ENCODE results near the gene TAPBPL. TPM values are rescaled to one million over a fixed set of nuclear protein-coding genes. Genes with fewer than 3 reads are reported as not detected.
"Not testable (repeated sequence)": the region's sequence is repeated elsewhere in the genome, so short reads cannot be mapped to it uniquely, and the experiment has no call there.

Gene TAPBPL
- total RNA-seq, 1 donor from 2014 or later = 0.96 TPM

DNA sequence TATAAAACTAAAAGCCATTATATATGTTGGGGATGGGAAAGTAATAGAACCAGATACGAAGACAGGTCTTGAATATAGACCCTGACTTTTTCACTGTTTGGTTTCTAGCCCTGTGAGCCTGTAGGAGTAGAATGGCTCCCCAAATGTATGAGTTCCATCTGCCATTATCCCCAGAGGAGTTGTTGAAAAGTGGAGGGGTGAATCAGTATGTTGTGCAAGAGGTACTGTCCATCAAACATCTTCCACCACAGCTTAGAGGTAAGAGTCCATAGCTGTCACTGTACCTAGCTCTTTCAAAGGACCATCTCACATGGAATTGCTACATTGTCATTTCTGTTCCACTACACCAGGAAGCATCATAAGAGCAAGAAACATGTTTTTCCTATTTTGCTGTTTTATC lies 43.1 kb downstream of the TAPBPL start:
- no peak for TF ChIP-seq CTCF (IDR thresholded peaks at IDR 0.05; ENCODE audit: partially characterized antibody, unreplicated experiment)
- Mint-ChIP-seq H3K27me3 (ENCODE audit: unreplicated experiment) (peaks cover 5% of the 10 kb centered on the region), H3K4me3 (ENCODE audit: unreplicated experiment) (peak overlapping the region; percentile 94), H3K27ac (ENCODE audit: unreplicated experiment) (no peak overlapping the region), H3K36me3 (ENCODE audit: unreplicated experiment) (no peaks in the 10 kb centered on the region), H3K9me3 (ENCODE audit: unreplicated experiment) (peaks cover 3% of the 10 kb centered on the region), H3K4me1 (ENCODE audit: low read depth, unreplicated experiment) (peaks cover 13% of the 10 kb centered on the region)
- no peak for DNase-seq

GRCh38 chr12:6497291-6497690 lies 45.4 kb downstream of the TAPBPL start:
- not testable (repeated sequence) for H3K36me3 Mint-ChIP-seq (ENCODE audit: unreplicated experiment); H3K27ac Mint-ChIP-seq (ENCODE audit: unreplicated experiment); H3K27me3 Mint-ChIP-seq (ENCODE audit: unreplicated experiment); DNase-seq; H3K4me3 Mint-ChIP-seq (ENCODE audit: unreplicated experiment); H3K9me3 Mint-ChIP-seq (ENCODE audit: unreplicated experiment)
- H3K4me1 Mint-ChIP-seq (ENCODE audit: low read depth, unreplicated experiment) = peaks cover 11% of the 10 kb centered on the region

GRCh38 chr12:6500466-6500865 lies 48.6 kb downstream of the TAPBPL start:
- DNase-seq = no peak
- H3K9me3 Mint-ChIP-seq (ENCODE audit: unreplicated experiment) = no peaks in the 10 kb centered on the region
- TF ChIP-seq CTCF (IDR thresholded peaks at IDR 0.05; ENCODE audit: partially characterized antibody, unreplicated experiment) = no peak
- no peak overlapping the region for H3K27ac Mint-ChIP-seq (ENCODE audit: unreplicated experiment)
- H3K4me3 Mint-ChIP-seq (ENCODE audit: unreplicated experiment) = no peak overlapping the region
- no peaks in the 10 kb centered on the region for H3K27me3 Mint-ChIP-seq (ENCODE audit: unreplicated experiment)
- H3K4me1 Mint-ChIP-seq (ENCODE audit: low read depth, unreplicated experiment) = no peaks in the 10 kb centered on the region
- H3K36me3 Mint-ChIP-seq (ENCODE audit: unreplicated experiment) = no peaks in the 10 kb centered on the region

- Mint-ChIP-seq H3K36me3 (ENCODE audit: unreplicated experiment) (no peaks in the 10 kb centered on the region), H3K27me3 (ENCODE audit: unreplicated experiment) (no peaks in the 10 kb centered on the region), H3K9me3 (ENCODE audit: unreplicated experiment) (no peaks in the 10 kb centered on the region), H3K27ac (ENCODE audit: unreplicated experiment) (no peak overlapping the region), H3K4me1 (ENCODE audit: low read depth, unreplicated experiment) (no peaks in the 10 kb centered on the region), H3K4me3 (ENCODE audit: unreplicated experiment) (no peak overlapping the region)
- no peak for DNase-seq
- TF ChIP-seq CTCF (IDR thresholded peaks at IDR 0.05; ENCODE audit: partially characterized antibody, unreplicated experiment) = no peak
These were observed 55.5 kb downstream of the TAPBPL start for GRCh38 chr12:6507102-6507998.

DNA sequence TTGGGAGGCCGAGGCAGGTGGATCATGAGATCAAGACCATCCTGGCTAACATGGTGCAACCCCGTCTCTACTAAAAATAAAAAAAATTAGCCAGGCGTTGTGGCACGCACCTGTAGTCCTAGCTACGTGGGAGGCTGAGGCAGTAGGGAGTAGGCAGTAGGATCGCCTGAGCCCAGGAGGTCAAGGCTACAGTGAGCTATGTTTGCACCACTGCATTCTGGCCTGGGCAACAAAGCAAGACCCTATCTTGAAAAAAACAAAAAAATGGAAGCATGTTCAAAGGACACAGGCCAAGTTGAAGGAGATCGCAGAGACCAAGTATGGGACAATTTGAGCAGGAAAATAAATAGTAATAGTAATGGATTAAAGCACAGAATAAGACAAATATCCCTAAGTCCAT lies 56.2 kb downstream of the TAPBPL start:
- Mint-ChIP-seq H3K9me3 (ENCODE audit: unreplicated experiment) (no peaks in the 10 kb centered on the region), H3K4me3 (ENCODE audit: unreplicated experiment) (no peak overlapping the region), H3K36me3 (ENCODE audit: unreplicated experiment) (no peaks in the 10 kb centered on the region), H3K27me3 (ENCODE audit: unreplicated experiment) (no peaks in the 10 kb centered on the region), H3K27ac (ENCODE audit: unreplicated experiment) (no peak overlapping the region), H3K4me1 (ENCODE audit: low read depth, unreplicated experiment) (no peaks in the 10 kb centered on the region)
- DNase-seq = no peak
- no peak for TF ChIP-seq CTCF (IDR thresholded peaks at IDR 0.05; ENCODE audit: partially characterized antibody, unreplicated experiment)

Other genes with a start within 250 kb of the TAPBPL start
- not detected for gene PLEKHG6, start 141.4 kb upstream of the TAPBPL start, total RNA-seq (ENCODE audit: unreplicated experiment)
- gene TNFRSF1A, start 110.0 kb upstream of the TAPBPL start, total RNA-seq (ENCODE audit: unreplicated experiment) = 7.4 TPM
- gene SCNN1A, start 76.5 kb upstream of the TAPBPL start, total RNA-seq (ENCODE audit: unreplicated experiment) = 0.74 TPM
- not detected for gene LTBR, start 67.9 kb upstream of the TAPBPL start, total RNA-seq (ENCODE audit: unreplicated experiment)
- not detected for gene CD27, start 7.1 kb upstream of the TAPBPL start, total RNA-seq (ENCODE audit: unreplicated experiment)
- gene VAMP1, start 18.6 kb downstream of the TAPBPL start, total RNA-seq (ENCODE audit: unreplicated experiment) = 14.0 TPM
- gene MRPL51, start 41.2 kb downstream of the TAPBPL start, total RNA-seq (ENCODE audit: unreplicated experiment) = 138 TPM
- 29.3 TPM for gene NCAPD2, start 42.1 kb downstream of the TAPBPL start, total RNA-seq (ENCODE audit: unreplicated experiment)
- gene GAPDH, start 82.5 kb downstream of the TAPBPL start, total RNA-seq (ENCODE audit: unreplicated experiment) = 2,124 TPM
- gene IFFO1, start 104.0 kb downstream of the TAPBPL start, total RNA-seq (ENCODE audit: unreplicated experiment) = 50.3 TPM
- 53.5 TPM for gene NOP2, start 116.2 kb downstream of the TAPBPL start, total RNA-seq (ENCODE audit: unreplicated experiment)
- 957 TPM for gene CHD4, start 155.3 kb downstream of the TAPBPL start, total RNA-seq (ENCODE audit: unreplicated experiment)
- gene LPAR5, start 183.9 kb downstream of the TAPBPL start, total RNA-seq (ENCODE audit: unreplicated experiment) = not detected
- 2.5 TPM for gene ACRBP, start 195.4 kb downstream of the TAPBPL start, total RNA-seq (ENCODE audit: unreplicated experiment)
- gene ING4, start 211.1 kb downstream of the TAPBPL start, total RNA-seq (ENCODE audit: unreplicated experiment) = 76.9 TPM
- gene ZNF384, start 237.3 kb downstream of the TAPBPL start, total RNA-seq (ENCODE audit: unreplicated experiment) = 83.2 TPM
- gene PIANP, start 248.8 kb downstream of the TAPBPL start, total RNA-seq (ENCODE audit: unreplicated experiment) = 48.8 TPM

All from glutamatergic neuron (in vitro differentiated cells).